ENCODE results near the gene APEX2.

DNA sequence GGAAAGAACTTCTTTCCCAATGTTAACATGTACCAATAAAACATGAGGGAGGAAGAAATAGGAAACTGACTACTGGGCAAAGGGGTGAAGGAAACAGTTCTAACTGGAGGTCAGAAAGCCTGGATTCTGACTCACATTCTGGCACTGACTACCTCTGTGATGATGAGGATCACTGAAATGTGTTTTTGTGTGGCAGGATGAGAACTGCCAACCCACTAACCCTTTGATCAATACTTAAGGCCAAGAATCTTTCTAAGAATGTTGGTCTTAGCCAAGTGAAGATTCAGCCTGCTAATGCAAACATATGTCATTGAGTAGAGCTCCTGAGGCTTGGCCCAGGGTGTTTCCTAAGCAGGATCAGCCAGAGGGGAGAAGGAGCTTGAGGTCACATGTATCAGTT, 26.0 kb downstream of the APEX2 start:
- TF ChIP-seq EZH2 (IDR thresholded peaks at IDR 0.05; ENCODE audit: borderline replicate concordance, low read length), result no peak
- TF ChIP-seq, protein P1, sequence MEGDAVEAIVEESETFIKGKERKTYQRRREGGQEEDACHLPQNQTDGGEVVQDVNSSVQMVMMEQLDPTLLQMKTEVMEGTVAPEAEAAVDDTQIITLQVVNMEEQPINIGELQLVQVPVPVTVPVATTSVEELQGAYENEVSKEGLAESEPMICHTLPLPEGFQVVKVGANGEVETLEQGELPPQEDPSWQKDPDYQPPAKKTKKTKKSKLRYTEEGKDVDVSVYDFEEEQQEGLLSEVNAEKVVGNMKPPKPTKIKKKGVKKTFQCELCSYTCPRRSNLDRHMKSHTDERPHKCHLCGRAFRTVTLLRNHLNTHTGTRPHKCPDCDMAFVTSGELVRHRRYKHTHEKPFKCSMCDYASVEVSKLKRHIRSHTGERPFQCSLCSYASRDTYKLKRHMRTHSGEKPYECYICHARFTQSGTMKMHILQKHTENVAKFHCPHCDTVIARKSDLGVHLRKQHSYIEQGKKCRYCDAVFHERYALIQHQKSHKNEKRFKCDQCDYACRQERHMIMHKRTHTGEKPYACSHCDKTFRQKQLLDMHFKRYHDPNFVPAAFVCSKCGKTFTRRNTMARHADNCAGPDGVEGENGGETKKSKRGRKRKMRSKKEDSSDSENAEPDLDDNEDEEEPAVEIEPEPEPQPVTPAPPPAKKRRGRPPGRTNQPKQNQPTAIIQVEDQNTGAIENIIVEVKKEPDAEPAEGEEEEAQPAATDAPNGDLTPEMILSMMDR (IDR thresholded peaks at IDR 0.05; ENCODE audit: low read length), result no peak

All from OCI-LY1 (cell line).